Measurements from ENCODE around the gene HSF4.
"Not testable (repeated sequence)": the region's sequence is repeated elsewhere in the genome, so short reads cannot be mapped to it uniquely, and the experiment has no call there.

HSF4 gene, protein sequence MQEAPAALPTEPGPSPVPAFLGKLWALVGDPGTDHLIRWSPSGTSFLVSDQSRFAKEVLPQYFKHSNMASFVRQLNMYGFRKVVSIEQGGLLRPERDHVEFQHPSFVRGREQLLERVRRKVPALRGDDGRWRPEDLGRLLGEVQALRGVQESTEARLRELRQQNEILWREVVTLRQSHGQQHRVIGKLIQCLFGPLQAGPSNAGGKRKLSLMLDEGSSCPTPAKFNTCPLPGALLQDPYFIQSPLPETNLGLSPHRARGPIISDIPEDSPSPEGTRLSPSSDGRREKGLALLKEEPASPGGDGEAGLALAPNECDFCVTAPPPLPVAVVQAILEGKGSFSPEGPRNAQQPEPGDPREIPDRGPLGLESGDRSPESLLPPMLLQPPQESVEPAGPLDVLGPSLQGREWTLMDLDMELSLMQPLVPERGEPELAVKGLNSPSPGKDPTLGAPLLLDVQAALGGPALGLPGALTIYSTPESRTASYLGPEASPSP
- 3.4 reads per million, percentile 13 among the genes with 10 or more reads in this experiment for total RNA-seq

DNA sequence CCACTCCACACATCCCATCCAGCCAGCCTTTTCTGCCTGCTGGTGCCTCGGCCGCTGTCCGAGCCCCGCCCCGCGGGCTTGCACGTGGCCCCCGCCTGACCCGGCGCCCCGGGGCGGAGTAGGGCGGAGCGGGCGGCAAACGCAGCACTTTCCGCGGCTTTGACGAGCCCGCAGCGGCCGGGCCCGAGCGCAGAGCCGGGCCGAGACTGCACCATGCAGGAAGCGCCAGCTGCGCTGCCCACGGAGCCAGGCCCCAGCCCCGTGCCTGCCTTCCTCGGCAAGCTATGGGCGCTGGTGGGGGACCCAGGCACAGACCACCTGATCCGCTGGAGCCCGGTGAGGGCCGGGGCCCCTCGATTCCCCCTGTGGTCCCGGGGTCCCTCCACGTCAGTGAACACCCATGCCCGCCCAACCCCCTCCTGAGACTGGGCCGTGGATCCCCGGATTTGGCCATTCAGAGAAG, at the start of gene HSF4:
HSF4 (plus strand) TSS at position 147 of the 463 bp plus-strand sequence; CDS start at position 214, 67 bp downstream.
- no peak for DNase-seq

DNA sequence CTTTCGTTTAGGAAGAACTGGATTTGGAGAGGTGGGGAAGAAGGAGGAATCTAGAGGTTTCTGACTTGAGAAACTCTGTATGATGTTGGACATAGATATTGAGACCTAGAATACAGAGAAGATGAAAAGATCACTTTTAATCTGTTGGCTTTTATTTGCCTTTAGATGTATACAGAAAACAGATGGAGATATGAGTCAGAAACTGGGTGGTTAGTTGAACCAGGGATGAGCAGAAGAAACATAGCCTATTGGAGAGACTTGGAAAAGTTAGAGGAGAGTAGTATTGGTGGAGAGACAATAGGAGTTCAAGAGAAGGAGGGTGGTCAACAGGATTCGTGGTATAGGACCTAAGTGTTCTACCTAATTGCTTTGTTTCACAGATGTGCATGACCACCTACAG, 49.8 kb upstream of the HSF4 start:
- no peak for DNase-seq

DNA sequence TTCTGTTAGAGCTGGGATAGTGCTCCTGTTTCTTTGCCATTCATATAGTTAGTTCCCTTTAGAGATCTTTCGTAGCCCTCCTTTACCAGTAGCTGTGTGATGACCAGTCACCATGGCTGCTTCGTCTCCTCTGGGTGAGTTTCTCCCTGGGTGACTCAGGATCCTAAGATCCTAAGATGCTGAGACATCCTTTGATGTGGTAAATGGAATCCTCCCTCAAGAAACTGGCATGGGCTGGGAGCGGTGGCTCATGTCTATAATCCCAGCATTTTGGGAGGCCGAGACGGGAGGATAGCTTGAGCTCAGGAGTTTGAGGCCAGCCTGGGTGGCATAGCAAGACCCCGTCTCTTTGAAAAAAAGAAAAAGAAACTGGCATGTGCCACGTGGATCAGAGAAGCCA, 48.9 kb upstream of the HSF4 start:
- DNase-seq = no peak

DNA sequence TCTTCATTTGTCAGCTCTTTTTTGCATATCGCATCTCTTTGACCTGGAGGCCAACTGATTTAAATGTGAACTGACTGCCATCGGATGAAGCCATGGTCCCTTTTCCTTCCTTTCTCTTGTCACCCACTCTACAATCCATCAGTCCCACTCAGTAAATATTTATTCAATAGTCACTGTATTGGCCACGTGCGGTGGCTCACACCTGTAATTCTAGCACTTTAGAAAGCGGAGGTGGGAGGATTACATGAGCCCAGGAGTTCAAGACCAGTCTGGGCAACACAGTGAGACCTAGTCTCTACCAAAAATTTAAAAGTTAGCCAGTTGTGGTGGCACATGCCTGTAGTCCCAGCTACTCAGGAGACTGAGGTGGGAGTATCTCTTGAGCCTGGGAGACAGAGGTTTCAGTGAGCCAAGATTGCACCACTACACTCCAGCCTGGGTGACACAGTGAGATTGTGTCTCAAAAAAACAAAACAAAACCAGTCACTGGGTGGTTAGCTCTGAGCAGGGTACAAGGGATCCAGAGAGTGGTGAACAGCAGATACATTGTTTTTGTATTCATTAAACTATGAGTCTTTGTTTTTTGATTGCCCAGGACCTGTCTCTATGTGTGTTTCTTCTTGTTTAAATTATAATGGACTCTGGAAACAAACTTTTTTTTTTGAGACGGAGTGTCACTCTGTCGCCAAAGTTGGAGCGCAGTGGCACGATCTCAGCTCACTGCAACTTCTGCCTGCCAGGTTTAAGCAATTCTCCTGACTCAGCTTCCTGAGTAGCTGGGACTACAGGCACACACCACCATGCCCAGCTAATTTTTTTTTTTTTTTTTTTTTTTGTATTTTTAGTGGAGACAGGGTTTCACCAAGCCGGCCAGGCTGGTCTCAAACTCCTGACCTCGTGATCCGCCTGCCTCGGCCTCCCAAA, 47.9 kb upstream of the HSF4 start:
- no peak for DNase-seq

DNA sequence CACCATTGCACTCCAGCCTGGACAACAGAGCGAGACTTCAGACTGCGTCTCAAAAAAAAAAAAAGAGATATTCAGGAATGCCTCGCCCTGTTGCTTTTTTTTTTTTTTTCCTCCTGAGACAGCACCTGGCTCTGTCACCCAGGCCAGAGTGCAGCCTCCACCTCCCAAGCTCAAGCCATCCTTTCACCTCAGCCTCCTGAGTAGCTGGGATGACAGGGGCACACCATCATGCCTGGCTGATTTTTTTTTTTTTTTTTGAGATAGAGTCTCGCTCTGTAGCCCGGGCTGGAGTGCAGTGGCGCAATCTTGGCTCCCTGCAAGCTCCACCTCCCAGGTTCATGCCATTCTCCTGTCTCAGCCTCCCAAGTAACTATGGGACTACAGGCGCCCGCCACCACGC, 46.8 kb upstream of the HSF4 start:
- no peak for DNase-seq

DNA sequence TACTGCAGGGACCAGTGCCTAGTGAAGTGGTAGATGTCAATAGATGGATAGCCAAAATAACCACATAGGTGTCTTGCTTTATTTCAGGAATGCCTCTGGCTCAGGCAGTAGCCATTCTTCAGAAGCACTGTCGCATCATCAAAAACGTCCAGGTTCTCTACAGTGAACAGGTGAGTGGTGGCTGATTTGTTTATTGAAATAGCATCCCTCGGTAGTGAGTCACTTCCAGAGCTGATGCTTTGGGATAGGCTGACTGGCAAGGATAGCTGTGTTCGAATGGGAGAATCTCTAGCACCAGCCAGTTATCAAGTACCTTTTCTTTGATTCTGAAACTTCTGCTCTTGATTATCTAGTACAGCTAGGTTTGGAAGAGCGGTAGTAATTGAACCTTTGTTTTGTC, 44.5 kb upstream of the HSF4 start:
- DNase-seq = no peak

DNA sequence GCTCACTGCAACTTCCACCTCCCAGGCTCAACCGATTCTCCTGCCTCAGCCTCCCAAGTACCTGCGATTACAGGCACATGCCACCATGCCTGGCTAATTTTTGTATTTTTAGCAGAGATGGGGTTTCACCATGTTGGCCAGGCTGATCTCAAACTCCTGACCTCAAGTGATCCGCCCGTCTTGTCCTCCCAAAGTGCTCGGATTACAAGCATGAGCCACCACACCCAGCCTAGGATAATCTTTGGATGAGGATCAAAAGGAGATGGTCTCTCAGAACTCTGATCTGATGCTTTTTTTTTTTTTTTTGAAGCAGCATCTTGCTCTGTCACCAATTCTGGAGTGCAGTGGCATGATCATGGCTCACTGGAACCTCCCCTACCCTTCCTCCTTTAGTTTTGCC, 41.7 kb upstream of the HSF4 start:
- DNase-seq = not testable (repeated sequence)

DNA sequence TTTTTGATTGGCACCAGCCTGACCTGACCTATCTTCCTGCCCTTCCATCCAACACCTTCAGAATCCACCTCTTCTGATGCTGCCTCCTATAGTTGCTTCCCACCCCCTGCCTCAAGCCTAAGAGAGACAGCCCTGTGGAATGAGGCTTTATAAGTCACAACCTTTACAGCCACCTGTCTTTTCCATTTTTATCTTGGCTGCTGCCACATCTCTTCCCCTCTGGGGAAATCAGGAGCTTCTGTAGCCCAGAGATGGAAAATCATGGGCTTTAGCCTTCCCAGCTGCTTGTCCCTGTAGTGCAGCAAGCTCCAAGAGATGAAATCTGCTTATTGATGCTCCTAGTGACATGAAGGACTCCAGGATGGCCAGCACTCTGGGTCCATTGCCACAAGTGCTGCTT, 36.1 kb upstream of the HSF4 start:
- DNase-seq = no peak

DNA sequence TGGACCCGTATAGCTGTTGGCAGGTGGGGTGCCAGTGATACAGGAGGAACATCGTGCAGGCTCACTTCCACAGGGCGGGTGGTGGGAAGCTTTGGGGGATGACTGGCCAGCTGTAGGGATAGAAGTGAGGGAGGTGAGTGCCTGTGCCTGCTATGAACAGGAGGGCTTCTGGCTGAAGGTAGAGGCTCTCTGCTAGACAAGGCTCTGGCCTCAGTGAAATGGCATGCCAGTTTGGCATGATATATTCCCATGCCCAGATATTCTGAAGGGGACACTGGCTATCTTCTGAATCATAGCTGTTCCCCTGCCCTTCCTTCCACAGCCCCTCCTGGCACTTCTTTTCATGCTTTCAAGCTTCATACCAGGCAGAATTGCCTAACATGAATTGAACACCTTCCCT, 35.7 kb upstream of the HSF4 start:
- no peak for DNase-seq

DNA sequence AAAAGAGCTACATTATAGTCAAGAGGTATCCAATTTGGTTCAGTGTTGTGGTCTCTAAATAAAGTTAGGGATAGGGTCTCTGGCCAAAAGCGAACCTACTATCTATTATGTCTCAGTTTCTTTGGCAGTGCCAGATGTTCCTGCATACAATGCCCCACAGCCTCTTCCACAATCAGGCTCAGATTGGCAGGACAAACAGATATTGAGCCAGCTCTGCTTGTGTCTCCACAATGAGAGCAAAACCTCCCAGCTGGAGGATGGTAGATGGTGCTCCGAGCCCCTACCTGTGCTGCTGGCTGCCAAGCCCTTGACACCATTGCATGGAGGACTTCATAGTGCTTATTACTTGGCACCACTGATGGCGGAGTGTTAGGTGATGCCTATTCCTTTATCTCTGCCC, 35.1 kb upstream of the HSF4 start:
- no peak for DNase-seq

DNA sequence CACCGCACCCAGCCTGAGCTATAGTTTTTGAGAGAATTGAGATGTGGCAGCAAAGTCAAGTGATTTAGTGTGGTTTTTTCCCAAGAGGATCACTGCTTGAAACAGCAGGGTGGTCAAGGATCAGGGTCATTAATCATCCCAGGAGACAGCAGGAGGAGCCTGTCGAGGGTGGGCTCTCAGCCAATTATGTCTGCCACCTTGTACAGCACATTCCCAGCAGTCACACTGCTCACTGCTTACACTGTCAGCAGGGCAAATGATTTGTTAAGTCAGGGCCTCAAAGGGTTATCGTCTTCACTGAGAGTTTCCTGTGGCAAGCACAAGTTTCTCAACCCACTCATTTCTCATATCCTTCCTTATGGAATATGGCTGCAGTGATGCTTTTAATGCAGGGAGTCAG, 26.9 kb upstream of the HSF4 start:
- no peak for DNase-seq

DNA sequence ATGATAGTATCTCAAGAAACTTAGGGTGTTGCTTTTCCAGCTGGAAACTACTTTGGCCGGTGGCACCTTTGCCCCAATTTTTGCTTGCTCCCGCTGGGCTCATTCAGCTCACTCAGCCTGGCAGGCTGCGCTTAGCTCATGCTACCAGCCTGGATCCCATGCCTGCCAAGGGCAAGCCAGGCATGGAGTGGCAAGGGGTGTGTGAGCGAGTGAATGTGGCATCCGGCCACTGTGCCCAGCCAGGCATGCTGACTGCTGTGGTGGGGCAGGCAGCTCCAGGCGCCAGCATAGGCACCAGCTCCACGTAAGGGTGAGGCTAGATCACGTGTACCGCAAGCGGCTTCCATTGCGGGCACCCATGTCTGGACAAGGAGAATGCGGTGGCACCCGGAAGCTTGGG, 23.2 kb upstream of the HSF4 start:
- no peak for DNase-seq

DNA sequence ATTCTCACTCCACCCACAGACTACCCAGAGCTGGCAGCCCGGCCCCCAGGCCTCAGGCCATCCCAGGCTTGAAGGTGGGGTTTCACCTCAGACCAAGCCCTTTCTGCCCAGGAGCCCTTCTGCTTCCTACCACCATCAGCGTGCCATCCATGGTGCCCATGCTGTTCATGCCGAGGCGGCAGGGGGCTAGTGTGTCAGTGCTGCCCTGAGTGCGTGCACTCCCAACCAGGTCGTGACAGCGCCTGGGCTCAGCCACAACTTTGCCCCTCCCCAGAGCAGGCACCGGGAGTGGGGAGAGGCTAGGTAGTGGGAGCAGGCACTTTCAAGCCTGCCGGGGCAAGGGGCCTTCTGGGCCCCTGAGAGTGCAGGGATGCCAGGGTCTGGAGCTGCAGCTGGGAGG, 22.2 kb upstream of the HSF4 start:
- no peak for DNase-seq

DNA sequence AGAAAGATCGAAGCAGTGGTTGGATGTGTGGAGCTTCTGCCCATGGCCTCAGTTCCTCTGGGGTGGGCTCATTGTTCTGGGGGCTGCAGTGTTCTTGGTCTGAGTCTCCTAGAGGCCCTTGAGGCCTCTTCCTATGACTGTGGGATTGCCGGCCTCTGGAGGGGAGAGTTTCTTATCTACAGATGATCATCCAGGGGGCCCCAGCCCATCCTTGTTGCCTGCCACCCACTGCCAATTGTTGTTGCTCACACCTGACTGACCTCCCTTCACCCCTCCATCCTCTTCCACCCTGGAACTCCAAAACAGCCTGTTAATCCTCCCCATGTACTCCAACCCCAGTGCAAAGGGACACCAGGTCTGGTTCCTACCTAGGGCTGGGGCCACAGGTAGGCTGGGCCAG, 19.6 kb upstream of the HSF4 start:
- no peak for DNase-seq

DNA sequence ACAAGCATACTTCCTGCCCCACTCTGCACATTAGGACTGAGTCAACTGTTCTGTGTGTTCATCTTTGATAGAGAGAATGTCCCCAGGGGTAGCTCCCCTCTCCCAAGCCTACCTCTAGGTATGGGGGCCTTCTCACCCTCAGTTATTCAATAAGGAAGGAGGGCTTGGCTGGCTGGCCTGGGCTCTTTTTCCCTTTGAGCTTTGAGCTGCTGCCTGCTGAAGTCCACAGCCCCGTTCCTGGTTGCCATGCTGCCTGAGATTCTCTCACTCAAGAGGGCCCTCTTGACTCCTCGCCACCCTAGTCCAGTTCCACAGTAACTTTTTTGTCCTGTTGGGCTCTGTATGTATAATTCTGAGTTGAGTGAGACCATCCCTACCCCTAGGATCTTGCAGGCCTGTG, 18.8 kb upstream of the HSF4 start:
- no peak for DNase-seq

DNA sequence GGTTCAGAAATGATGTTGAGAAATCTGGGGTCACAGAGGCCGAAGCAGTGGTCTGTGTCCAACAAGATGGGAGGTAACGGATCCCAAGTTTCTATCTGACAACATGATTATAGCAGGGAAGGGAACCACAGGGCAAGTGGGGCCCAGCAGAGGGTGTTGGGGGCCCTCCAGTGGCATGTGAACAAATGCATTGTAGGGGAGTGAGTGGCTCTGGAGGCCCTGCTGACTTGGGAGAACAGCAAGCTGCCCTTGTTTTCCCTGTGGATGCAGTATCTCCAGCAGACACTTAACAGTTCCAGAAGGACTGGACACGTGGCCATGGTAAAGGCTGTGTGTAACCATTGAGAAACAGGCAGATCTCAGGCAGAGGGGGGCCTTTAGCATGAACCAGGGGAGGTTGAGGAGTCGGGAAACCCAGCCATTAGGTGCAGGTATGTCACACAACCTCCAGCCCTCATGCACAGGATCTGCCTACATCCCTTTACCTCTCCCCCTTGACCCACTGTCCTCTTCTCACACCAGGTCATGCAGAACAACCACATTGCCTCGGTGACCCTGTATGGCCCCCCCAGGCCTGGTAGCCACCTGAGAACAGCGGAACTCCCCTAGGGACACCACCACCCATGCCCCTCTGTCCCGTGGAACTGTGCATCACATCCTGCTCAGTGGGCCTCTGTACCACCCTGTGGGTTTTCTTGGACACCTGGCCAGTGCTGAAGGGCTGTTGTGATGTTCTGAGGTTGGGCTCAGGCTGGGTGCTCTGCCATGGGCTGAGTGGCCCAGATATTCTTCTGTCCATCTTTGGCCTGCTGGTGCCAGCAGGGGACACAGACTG, 17.8 kb upstream of the HSF4 start:
- DNase-seq = no peak

DNA sequence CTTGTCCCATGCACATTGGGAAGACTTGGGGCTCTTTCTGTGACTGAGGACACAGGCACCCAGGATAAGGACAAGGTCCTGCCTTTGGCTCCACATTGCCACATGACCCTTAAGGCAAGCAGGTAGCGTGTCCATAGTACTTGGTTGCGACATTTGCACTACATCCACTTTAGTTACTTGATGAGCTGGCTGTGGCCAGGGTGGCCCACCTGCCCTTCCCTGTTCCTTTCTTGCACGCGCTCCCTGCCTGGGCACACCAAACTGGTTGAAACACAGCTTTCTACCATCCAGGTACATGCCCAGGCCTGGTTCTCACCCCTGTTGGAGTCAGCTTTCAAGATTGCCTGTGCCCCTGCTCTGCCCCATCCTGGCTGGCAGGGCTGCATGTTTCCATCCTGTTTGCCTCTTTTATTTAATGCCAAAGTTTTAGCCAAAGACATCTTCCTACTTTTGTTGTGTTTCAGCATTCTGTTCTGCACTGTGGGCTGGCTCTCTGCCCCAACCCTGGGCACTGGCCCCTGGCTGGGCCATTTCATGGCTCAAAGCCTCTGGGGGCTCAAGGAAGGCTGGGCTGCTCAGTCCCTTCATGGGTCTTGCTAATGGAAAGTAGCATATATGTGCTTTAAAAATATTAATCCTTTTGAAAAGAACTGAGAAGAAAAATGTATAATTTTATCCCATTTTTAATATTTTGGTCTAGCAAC, 17.0 kb upstream of the HSF4 start:
- no peak for DNase-seq

DNA sequence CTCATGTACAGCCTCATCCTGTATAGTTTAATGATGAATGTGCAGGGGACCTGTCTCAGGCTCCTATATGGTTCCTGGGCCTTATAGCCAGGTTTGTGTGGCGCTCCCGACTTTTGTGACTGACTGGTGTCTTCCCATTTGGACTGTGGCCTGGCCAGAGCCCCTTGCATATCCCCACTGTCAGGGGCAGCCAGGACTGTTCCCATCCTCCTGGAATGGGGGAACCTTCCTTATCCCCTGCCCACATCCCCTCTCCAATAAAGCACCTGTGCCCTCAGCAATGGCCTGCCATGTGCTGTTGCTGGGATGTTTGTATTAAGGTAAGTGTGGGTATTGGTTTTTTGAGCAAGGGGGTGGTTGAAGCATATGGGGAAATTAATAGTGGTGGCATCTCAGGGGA, 16.3 kb upstream of the HSF4 start:
- no peak for DNase-seq

DNA sequence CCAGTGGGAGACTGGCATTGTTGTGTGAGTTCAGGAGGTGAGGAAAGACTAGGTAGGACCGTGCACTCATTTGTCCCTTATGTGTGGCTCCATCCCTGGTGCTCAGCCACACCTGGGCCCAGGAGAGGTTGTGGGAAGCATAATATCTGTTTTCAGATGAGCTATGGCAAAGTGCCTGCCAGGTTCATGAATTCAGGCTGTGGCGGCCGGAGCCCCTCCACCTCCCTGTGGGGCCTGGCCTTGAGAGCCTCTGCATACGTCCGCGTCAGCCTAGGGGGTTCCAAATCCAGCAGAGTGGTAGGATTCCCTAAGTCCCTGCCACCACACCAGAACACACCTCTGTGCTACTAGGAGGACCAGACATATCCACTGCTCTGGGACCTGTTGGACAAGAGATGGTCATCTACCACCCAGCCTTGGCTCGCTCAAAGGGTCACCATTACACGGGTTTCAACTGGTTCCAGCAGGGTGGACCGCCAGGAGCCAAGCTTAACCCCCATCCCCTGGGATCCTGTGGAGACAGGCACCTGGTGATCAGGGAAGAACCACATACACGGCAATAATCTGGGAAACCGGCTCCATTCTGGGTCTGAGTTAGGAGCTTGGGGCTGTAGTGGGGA, 15.8 kb upstream of the HSF4 start:
- DNase-seq = no peak

DNA sequence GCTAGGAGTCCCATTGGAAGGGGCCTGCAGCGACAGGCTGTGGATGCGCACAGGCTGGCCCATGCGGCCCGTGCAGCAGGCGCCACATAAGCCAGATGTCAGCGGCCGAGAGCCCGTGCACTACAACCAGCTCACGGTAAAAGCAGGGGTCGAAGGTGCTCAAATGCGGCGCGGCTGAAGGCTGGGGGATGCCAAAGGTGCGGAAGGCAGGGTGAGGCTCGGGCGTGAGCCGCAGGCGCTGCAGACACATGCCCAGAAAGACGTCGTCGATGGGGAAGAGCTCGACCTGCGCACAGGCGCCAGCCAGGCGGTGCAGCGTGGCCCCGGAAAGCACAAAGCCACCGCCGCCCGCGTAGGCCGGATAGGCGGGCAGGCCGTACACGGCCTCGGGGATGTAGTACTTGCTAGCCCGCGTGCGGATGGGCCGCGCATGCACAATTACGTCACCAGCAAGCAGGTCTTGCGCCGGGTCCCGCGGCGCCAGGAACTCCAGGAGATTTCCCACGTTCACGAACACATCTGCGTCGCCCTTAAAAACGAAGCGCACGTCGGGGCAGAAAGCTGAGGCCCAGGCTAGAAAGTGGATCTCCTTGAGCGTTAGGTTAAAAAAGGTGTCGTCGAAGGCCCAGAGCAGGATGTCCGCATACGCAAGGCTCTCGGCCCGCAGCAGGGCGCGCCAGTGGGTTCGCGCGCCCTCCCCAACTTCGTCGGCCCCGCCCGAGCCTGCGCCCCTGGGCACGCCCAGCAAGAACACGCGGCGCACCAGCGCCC, 15.1 kb upstream of the HSF4 start:
- DNase-seq = no peak
